ENCODE data around the gene SHROOM3. TPM values are rescaled to one million over a fixed set of nuclear protein-coding genes. Genes with fewer than 3 reads are reported as not detected.

The SHROOM3 gene
- polyA plus RNA-seq, 12 donors = 16.1 to 44.9 (median 21.8) TPM; not detected in 1

DNA sequence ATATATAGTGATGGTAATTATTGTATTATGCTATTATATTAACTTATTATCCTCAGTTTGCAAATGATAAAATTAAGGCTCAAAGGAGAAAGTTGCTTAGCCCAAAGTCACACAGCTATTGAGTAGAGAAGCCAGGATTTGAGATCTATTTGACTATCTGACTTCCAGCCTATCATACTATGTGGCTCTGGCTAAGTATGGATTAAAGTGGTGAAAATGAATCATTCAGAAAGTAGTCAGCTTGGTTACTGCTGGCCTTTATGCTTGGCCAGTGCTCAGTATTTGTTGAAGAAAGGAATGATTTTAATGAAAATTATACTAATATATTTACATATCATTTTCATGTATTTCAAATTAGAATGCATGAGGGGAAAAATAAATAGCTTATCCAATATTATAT lies 219.8 kb downstream of the SHROOM3 start:
- no peak for DNase-seq

DNA sequence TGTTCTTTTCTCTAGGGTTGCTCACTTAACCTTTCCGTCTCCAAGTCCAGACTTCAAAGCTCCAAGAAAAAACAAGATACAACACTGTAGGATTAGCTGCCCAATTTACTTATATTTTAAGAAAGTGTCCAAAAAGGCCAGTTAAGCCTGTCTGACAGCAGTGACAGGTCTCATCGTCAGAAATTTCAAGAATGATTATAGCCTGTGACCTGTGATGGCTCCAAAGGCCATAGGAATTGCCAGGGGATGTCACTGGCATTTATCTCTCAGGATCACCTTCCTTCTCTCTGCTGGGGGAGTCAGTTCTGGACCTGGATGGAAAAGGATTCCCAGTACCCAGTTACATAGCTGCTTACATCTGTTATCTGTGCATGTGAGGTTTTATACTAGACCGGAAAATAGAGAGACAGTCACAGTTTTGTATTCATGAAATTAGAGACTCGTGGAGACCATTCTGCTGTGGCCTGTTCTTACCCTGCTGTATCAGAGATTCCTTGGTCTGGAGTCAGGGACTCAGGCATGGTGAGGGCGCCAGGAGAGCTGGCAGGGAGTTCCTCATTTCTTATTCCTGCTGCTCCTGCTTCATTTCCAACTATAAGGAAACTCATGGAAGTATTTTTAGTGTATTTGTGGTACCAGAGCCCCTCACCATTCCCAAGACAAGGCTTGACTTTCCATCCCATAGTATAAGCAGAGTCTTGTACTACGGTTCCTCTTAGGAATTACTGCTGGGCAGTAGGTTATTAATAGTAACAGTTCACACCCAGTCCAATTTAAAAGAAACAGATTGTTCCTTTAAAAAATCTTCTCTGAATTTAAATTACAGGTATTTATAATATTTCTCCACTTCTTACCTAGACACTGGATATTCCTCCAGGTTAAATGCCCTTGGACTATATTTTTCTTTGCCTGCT lies 220.8 kb downstream of the SHROOM3 start:
- no peak for DNase-seq

DNA sequence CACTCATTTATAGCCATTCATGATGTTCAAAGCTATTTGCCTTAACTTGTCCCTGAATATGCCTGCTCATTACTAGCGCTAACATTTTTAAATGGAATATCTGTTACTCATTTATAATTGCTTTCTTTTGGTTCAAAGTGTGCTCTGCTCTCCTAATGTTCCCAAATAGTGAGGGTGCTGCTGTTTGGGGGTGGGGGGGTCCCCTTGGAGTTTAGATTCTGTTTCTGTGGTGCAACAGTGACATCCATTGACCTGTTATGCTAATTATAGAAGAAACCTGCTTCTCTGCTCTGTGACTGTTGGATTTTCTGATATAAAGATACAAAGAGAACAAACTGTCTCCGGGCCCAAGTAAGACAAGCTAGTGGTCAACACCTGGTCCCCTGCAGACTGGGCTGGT lies 222.4 kb downstream of the SHROOM3 start:
- DNase-seq = no peak

DNA sequence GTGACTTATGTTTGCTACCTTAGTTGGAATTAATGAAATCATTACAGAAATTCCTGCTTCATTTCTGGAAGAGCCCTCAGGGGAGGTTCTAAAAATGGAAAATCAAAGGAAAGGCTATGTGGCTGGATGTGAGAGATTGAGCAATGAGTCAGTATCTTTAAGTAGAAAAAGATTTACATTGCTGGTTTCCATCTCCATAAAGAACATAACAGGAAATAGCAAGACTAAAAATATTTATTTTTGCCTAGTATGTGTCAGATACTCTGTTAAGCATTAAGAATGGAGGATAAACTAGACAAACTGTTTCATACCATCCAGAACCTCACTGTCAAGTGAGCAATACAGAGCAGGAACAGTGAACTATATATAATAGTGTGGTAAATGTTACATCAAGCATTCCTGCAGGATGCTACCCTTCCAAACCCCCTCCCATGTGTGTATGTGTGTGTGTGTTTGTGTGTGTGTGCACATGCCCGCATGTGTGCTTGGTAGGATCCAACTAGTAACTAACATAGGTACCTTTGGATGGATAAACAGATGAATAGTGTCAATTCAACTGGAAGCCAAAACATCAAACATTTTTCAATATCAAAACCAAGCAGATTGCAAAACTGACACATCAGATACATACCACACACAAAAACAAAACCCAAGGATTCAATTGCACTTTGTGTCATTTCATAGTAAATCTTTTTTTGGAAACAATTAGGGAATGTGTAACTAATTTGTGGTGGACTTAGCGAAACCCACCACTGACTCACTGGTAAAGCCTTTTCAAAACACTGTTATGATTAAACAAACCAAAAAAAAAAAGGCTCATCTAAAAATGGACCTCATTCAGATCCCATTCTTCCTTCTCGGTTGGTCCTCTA lies 223.4 kb downstream of the SHROOM3 start:
- no peak for DNase-seq

DNA sequence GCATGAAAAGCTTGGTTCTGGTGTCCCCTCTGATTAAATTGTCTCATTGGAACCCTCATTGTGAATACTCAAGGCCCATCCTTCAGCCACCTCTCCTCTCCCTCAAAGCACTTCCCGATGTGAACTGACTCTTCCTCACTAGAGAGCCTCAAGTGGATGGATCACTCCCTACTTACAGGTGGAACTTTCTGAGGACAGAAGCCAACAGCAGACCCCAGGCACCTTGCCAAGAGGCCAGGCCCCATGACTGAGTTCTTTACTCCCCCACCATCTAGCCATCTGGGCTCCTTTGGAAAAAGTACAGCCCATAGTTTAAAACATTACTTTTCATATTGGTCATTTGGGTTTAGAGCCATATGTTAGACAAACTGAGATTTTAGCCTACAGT lies 224.1 kb downstream of the SHROOM3 start:
- DNase-seq = no peak

DNA sequence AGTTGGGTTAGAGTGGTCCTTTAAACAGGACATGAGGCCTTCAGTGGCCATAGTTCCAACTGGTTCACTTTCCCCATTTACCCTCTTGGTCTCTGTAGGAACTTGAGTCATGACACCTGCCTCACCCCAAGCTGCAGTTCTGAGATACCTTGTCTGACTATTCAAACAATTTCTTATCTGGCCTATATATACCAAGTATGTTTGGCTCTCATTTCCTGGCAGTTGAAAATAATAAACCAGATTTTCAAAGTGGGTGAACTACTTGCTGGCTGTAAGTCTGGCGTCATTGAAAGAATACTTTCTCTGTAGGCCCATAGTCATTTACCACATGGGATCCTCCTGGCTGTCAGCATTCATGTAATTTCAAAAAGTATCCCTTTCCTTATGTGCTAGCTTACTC lies 228.8 kb downstream of the SHROOM3 start:
- no peak for DNase-seq

DNA sequence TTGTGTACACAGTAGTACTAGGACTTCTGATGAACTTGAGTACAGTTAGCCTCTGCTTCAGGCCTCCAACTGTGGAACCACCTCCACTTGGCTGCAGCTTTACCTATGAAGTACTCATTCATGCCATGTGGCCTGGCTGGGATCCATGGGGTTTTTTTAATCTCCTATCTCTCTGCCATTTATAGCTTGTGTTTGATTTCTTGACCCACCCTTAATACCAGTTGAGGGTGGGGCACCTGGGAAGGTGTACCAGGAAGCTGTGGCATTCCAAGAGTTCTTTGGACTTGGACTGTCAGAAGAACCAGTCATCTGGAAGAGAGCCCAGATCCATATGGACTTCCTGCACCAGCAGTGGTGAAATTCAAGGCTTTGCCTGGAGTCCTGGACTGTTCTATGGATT lies 230.1 kb downstream of the SHROOM3 start:
- DNase-seq = no peak

DNA sequence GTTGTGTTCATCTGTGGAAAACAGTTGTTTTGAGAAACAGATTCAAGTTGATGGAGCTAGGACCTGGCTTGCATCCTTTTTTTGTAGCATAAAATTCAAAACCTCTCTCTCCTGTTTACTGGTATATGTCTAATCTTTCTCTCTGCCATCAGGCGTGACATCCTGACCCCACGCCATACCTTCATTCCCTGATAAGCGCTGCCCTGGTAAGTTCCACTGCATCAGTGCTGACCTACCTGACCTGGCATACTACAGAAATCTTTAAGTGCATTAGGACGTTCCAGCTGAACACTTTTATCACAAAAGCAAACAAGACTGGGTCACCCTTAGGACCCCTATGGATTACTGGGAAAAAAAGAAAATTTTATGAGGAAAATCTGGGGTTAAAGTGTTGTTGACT lies 230.7 kb downstream of the SHROOM3 start:
- DNase-seq = no peak

DNA sequence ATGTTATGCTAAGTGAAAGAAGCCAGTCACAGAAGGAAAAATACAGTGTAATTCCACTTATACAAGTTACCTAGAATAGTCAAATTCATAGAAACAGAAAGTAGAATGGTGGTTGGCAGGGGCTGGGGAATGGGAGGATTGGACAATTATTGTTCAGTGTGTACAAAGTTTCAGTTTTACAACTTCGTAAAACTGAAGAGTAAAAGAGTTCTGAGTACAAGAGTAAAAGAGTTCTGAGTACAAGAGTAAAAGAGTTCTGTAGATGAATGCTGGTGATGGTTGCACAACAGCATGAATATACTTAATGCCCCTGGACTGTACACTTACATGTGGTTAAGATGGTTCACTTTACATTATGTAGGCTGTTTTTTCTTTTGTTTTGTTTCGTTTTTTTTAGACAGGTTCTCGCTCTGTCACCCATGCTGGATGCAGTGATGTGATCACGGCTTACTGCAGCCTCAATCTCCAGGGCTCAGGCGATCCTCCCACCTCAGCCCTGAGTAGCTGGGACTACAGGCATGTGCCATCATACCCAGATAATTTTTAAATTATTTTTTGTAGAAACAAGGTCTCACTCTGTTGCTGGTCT lies 232.0 kb downstream of the SHROOM3 start:
- no peak for DNase-seq

DNA sequence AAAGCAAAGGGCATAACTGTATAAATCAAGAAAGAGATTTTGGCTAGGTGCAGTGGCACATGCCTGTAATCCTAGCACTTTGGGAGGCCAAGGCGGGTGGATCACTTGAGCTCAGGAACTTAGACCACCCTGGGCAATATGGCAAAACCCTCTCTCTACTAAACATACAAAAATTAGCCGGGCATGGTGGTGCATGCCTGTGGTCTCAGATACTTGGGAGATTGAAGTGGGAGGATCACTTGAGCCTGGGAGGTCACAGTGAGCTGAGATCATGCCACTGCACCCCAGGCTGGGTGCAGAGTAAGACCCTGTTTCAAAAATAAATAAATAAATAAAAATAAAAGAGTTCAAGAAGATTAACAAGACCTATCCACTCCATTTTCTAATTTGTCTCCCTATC lies 235.6 kb downstream of the SHROOM3 start:
- no peak for DNase-seq

DNA sequence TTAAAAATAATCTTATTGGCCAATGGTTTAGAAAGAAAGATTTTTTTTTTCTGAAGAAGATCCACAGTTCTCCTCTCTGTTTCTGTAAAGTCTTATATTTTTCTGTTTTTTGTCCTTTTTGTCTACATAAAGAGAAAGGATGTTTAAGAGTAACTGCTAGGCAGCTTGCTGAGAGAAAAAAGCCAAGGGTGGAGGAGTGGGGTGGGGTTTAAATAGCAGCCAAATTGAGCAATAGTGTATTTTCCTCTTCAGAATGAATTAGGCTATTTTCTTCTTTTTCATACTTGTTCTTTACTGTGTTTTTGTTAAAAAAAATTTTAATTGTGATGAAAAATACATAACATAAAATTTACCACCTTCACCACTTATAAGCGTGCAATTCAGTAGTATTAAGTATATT lies 238.3 kb downstream of the SHROOM3 start:
- DNase-seq = no peak

DNA sequence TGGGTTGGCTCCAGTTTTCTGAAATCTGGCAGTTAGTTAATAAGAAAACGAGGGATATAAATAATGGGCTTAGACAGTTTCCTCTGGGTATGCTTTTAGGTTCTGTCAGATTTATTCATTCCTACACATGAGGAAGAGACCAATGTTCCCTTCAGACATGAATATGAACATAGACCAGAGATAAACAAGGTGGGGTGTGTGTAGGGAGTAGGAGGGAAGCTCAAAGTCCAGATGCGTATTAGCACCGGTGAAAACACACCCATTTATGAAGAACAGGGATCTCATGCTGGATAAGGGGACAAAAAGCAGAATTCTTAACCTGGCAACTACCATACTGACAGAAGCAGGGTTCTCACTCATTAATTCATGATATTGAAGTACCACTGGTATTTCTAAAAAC lies 240.0 kb downstream of the SHROOM3 start:
- no peak for DNase-seq

DNA sequence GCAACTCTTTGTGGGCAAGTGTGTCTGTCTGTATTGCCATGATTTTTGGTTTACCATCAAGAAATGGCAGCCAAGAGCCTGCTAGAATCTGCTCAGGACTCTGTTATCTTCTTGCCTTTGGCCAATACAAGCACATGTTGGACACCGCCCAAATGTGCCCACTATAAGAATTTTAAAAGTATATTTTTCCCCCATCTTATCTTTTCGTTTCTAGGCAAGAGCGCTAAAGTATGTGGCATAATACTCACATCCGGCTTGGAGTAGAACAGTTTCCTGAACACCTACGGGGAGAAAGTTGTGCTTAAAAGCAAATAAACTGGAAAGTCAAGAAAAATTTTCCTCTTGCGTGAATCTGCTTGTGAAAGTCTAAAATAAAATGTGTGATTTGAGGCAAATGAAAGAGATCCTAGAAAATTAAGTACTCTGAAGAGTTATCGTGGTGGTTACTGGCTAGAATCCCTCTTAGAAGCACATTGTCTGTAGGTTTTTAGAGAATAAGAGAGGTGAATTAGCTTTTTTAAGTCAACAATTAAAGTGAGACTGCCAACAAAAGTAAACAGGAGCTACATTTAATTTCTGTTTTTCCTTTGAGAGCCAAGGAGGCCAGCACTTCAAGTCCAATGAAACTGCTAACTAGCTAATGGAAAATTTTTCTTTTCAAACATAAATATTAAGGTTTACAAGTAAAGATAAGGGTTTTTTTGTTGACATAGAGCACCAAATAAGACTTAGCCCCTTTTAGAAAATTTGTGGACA lies 242.7 kb downstream of the SHROOM3 start:
- DNase-seq = no peak

DNA sequence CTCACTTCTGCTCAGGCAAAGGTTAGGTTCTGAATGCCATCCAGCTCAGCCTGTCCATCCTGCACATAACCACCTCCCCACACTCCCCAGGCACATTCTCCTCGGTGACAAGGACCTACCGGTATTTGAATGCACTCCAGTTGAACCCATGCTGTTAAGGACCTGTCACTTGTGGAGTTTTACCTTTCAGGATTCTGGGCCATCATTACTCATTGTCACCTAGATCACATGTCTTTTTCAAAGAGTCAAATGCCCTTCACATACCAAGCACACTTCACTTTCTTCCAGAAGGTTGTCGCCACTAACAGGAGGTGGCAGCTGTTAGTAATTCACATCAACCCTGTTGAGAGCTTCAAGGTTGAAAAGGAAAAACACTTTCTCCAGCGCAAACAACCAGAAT lies 244.7 kb downstream of the SHROOM3 start:
- DNase-seq = no peak

DNA sequence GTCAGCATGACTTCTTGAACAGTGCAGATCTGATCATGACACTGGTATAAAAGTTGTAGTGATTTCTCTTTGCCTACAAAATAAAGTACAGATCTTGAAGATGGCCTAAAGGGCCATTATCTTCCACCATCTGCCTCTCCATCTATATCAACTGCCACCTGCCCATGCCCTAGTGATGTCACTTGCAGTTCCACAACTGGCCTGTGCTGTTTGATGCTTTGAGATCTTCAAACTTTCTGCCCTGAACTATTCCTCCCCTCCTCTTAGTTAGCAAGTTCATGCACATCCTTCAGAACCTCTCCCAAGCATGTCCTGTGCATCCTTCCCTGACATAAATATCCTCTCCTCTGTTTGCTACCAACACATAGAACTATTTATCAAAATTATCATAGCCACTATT lies 245.9 kb downstream of the SHROOM3 start:
- DNase-seq = no peak

DNA sequence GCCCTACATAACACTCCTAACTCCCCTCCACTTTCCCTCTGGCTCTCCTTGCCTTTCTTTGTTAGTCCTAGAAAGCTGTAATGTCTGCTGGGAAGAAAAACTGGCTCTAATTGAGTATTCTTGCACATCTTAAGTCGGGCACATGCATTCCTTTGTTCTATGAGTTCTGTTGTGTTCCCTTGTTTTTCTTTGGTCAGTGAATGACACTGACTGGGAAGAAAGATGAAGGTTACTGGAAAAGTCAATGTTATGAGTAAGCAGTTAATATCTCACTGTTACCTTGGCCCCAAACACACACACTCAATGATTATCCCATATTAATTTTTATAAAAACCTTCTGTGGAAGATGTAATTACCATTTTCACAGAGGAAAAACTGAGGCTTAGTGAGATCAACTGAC lies 247.0 kb downstream of the SHROOM3 start:
- DNase-seq = no peak

DNA sequence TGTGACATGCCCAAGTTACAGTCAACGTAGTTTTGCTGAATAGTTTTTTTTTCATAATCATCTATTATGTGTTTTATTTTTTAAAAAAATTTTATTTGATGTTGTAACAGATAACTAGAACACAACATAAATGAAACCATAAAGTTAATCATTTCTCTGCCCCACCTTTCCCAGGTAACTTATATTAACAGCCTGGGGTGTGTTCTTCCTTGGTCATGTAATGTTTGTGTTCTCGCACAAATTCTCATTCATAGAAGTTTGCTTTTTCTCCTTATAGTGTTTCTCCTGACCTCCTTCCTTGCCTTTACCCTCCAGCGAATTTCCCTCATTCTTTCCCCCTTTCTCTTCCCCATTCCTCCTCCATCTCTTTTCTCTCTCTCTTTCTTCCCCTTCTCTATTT lies 248.1 kb downstream of the SHROOM3 start:
- DNase-seq = no peak

DNA sequence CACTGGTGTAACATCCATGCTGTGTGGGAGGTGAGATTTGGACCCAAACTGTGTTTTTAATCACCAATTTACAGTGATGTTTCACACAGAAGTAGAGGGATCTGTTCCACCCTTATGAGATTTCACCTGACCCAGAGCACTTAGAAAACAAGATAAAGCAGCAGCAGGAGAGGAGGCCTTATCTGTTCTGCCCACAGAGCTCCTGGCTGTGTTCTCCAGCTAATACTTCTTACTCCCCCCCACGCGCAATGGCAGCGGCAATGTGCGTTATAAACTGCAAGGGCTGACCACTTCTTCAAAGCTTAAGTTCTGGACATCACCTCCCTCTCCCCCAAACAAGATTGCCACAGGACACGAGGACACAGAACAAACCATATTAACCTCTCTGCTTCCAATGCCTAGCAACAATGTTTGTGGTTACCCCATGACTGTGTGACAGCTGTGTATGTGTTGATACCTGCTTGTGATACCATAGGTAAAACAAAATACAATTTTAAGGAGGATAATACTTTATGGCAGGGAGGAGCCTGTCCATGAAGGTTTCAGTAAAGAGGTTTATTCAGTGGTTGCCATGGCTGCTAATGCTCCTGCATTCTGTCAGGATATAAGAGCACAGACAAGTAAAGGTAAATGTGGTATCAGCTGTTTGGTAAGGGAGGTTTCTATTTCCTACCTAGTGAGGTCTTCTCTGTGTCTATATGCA lies 252.9 kb downstream of the SHROOM3 start:
- DNase-seq = no peak

DNA sequence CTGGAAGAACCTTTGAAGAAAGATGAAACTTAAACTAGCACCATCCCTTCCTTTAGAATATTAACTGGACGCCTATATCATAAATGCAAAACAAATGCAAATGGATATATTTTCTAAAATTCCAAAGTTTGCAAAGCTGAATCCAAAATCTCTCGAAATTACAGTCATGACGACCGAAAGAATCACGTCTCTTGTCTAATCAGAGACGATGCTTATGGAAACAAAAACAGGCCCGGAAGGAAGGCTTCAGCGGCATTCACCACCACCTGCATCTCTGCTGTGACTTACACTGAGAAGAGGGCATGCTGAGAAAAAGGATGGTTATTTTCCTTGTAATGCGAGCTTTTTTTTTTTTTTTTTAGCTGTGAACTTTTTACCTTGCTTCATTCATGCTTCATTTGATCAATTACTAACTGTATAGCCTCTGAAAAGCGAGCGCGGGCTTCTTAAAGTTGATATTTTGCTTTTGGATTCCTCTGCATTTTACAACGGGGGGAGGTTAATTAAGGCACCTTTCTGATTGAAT lies 253.7 kb downstream of the SHROOM3 start:
- DNase-seq = peak; percentile 31

DNA sequence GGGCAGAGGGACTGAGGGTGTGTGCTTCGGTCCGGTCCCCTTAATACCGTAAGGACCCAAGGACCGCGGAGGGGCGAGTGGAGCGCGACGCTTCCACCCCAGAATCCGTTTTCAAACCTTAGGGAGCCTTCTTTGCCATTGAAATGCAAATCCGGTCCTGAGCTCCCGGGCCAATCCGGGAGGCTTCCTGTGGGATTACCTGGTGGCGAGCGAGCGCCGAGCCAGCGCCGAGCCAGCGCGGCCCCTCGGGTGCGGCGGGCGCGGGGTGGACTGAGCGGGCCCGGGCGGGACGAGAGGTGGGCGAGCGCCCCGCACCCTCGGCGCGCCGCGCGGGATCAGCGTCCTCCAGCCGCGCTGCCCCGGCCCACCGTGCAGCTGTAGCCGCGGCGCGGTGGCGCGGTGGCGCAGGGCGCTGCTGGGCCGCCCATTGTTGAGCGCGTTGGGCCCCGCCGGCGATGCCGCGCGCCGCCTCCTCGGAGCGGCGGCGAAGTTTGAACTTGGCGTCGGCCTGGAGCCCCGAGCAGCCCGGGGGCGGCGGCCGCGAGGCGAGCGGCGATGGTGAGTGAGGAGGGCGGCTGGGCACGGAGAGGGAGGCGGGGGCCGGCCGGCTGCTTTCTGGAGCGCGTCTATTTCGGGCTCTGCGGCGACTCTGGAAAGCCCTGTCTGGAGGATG lies 254.3 kb downstream of the SHROOM3 start:
- DNase-seq = peak; percentile 41
